Measurements from ENCODE around the gene BTBD2.

BTBD2 gene

GRCh38 chr19:1943661-1944087, 71.8 kb downstream of the BTBD2 start:
- DNase-seq (ENCODE audit: insufficient read length, low spot score) (no peak), FAIRE-seq (no peak)
- TF ChIP-seq CTCF (IDR thresholded peaks at IDR 0.05; ENCODE audit: insufficient read depth, missing control alignments): no peak

- DNase-seq (ENCODE audit: insufficient read length, low spot score) (no peak), FAIRE-seq (no peak)
- no peak for TF ChIP-seq CTCF (IDR thresholded peaks at IDR 0.05; ENCODE audit: insufficient read depth, missing control alignments)
These were observed 72.5 kb downstream of the BTBD2 start for GRCh38 chr19:1942934-1943555.

DNA sequence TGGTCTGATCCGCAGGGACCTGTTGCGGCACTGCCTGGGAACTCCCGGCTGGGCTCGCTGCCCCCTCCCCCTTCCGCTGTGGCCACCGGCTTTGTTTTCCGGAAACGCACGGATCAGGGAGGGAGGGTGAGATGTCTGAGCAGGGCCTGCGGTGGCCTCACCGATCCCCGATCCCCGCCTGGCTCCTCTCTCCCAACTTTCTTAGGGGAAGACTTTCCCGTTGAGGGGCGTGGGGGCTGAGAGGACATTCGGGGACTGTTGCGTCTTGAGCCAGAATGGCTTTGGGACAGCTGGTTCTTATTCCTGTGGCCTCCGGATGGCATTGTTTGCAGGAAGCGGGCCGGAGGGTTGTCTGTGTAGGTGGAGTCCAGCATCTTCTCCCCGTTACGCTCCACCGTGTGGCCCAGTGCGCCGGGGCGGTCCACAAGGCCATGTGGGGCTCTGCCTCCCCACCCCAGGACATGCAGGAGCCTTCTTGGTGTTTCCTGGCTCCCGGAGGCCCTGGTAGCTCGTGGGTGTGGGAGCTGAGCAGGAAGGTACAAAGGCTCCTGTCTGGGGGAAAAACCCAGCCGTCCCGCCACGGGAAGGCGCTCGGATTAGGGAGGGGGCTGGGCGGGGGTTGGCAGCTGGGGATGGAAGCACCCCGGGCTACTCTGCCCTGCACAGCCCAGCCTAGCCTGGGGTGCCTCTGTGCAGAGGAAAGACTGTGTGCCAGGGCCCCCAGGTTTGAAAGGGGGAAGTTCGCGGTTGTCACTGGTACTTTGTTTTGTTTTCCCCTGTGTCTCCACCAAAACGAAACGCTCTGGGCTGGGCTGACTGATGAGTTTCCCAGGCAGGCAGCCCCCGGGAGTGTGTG, 73.2 kb downstream of the BTBD2 start:
- DNase-seq (ENCODE audit: insufficient read length, low spot score) (peak; percentile 72), FAIRE-seq (no peak)
- TF ChIP-seq CTCF (IDR thresholded peaks at IDR 0.05; ENCODE audit: insufficient read depth, missing control alignments): no peak

- DNase-seq (ENCODE audit: insufficient read length, low spot score) (no peak), FAIRE-seq (no peak)
- peak; percentile 11 for TF ChIP-seq CTCF (IDR thresholded peaks at IDR 0.05; ENCODE audit: insufficient read depth, missing control alignments)
These were observed 74.1 kb downstream of the BTBD2 start, which contains the start of gene CSNK1G2 for GRCh38 chr19:1941146-1942077. Gene CSNK1G2, plus strand, starts transcription at chr19:1941172. Its CDS starts 28,601 bp downstream, at chr19:1969773.

DNA sequence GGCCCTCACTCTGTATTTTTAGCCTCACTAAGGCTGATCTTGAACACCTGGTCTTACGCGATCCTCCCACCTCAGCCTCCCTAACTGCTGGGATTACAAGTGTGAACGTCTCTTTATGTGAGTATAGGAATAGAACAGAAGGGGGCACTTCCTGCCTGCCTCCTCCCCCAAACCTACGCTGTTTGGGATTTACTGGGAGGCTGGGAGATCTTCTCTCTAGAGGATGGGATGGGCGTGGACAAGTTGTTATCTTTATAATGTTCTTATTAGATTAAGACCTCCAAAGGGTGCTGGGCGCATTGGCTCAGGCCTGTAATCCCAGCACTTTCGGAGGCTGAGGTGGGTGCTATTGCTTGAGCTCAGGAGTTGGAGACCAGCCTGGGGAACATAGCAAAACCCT, 77.4 kb downstream of the BTBD2 start:
- FAIRE-seq: no peak
- peak; percentile 92 for DNase-seq (ENCODE audit: insufficient read length, low spot score)
- TF ChIP-seq CTCF (IDR thresholded peaks at IDR 0.05; ENCODE audit: insufficient read depth, missing control alignments): peak; percentile 27

- DNase-seq (ENCODE audit: insufficient read length, low spot score): no peak
- FAIRE-seq: no peak
- TF ChIP-seq CTCF (IDR thresholded peaks at IDR 0.05; ENCODE audit: insufficient read depth, missing control alignments): no peak
These were observed 78.5 kb downstream of the BTBD2 start for GRCh38 chr19:1936916-1937610.
